OCI-LY1 (cell line): ENCODE measurements around the gene ANKRD55.

Source experiments
- H2AFZ ChIP-seq: fragments of 200-600 bp; sonication (generic), shearing (Covaris generic); 2 replicates; pipeline ENCODE4 v1.6.0; 2014; ENCODE audit warnings: antibody characterized with exemption, mild to moderate bottlenecking, low read length
- H3F3A ChIP-seq: fragments of 200-600 bp; sonication (generic), shearing (Covaris generic); 2 replicates; pipeline ENCODE4 v1.6.0; 2014; ENCODE audit warnings: mild to moderate bottlenecking, antibody characterized with exemption, low read length, moderate library complexity; ENCODE audit not compliant: insufficient read depth
- H3K27ac ChIP-seq: fragments of 200-600 bp; sonication (generic); 2 replicates; pipeline ENCODE4 v1.5.1; 2014; ENCODE audit warnings: low read length, mixed run types, mild to moderate bottlenecking, low read depth; ENCODE audit not compliant: poor library complexity, severe bottlenecking
- H3K27me3 ChIP-seq: fragments of 200-600 bp; sonication (generic); 2 replicates; pipeline ENCODE4 v1.6.0; 2014; ENCODE audit warnings: antibody characterized with exemption, mild to moderate bottlenecking, low read length, moderate library complexity; ENCODE audit not compliant: insufficient read depth
- H3K36me3 ChIP-seq: fragments of 200-600 bp; sonication (generic); 2 replicates; pipeline ENCODE4 v1.6.1; 2014; ENCODE audit warnings: mild to moderate bottlenecking, antibody characterized with exemption, low read length, moderate library complexity, mixed read lengths; ENCODE audit not compliant: insufficient read depth
- H3K4me1 ChIP-seq: fragments of 200-600 bp; sonication (generic); 2 replicates; pipeline ENCODE4 v1.5.1; 2014; ENCODE audit warnings: mild to moderate bottlenecking, low read length, moderate library complexity; ENCODE audit not compliant: insufficient read depth, severe bottlenecking
- H3K4me2 ChIP-seq: fragments of 200-600 bp; sonication (generic), shearing (Covaris generic); 2 replicates; pipeline ENCODE4 v1.6.1; 2014; ENCODE audit warnings: low read length
- H3K4me3 ChIP-seq: fragments of 200-600 bp; sonication (generic); 2 replicates; pipeline ENCODE4 v1.5.1; 2014; ENCODE audit warnings: low read length, low read depth, mild to moderate bottlenecking, mixed read lengths; ENCODE audit not compliant: poor library complexity, severe bottlenecking
- H3K79me2 ChIP-seq: fragments of 200-600 bp; shearing (Covaris generic); 2 replicates; pipeline ENCODE4 v1.6.1; 2016; ENCODE audit warnings: mixed run types, low read length, mixed read lengths; ENCODE audit not compliant: insufficient read depth
- H3K9ac ChIP-seq: fragments of 200-600 bp; sonication (generic), shearing (Covaris generic); 2 replicates; pipeline ENCODE4 v1.6.1; 2014; ENCODE audit warnings: mild to moderate bottlenecking, low read length, mixed read lengths
- H3K9me2 ChIP-seq: fragments of 200-600 bp; sonication (generic), shearing (Covaris generic); 2 replicates; pipeline ENCODE4 v1.6.1; 2014; ENCODE audit warnings: low read depth, mild to moderate bottlenecking, low read length, mixed read lengths
- H3K9me3 ChIP-seq: fragments of 200-600 bp; shearing (Covaris generic); 2 replicates; pipeline ENCODE4 v1.6.1; 2014; ENCODE audit warnings: low read length, mixed read lengths
- H4K20me1 ChIP-seq: fragments of 200-600 bp; sonication (generic), shearing (Covaris generic); 2 replicates; pipeline ENCODE4 v1.6.0; 2016; ENCODE audit warnings: mild to moderate bottlenecking, low read length; ENCODE audit not compliant: insufficient read depth
- CTCF ChIP-seq: fragments of 200-600 bp; sonication (generic), shearing (Covaris generic); IDR thresholded peaks from 2 replicates; pipeline ENCODE4 v1.5.1; 2017; ENCODE audit warnings: mild to moderate bottlenecking, antibody characterized with exemption, low read length, moderate library complexity, mixed read lengths
- EZH2 ChIP-seq: fragments of 200-600 bp; sonication (generic), shearing (Covaris generic); IDR thresholded peaks from 2 replicates; pipeline ENCODE4 v1.8.0; 2017; ENCODE audit warnings: borderline replicate concordance, mixed run types, mild to moderate bottlenecking, antibody characterized with exemption, low read length, moderate library complexity, mixed read lengths

Gene ANKRD55

DNA sequence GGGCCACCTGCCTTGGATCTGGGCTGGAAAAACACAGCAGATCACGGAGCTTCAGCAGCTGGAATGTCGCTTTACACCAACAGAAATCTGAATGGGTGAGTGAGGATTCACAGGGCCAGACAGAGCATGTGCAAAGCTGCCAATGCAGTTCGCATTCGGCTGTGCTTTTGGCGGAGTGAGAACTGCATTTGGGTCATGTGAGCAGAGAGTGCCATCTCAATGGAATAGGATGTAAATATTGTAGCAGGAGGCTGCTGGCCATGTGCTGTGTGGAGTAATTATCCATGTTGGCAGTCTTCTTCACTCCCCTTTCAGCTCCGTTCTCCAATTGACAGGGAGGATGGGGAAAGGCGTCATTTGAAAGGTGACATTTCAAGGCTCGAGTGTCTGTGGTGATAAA, at the start of gene ANKRD55:
TSS of gene ANKRD55 (minus strand) at position 101 of the 400 bp plus-strand sequence. CDS start 417 bp downstream, outside the sequence.
- H2AFZ ChIP-seq: no peak within 1 kb of the TSS
- H3K27ac ChIP-seq: no peak within 1 kb of the TSS
- H3K79me2 ChIP-seq: no peaks in the 10 kb centered on the region
- H3F3A ChIP-seq: no peaks in the 10 kb centered on the region
- no peaks in the 10 kb centered on the region for H3K9me2 ChIP-seq
- no peaks in the 10 kb centered on the region for H3K36me3 ChIP-seq
- H4K20me1 ChIP-seq: no peaks in the 10 kb centered on the region
- H3K9ac ChIP-seq: no peak within 1 kb of the TSS
- no peak within 1 kb of the TSS for H3K4me3 ChIP-seq
- no peaks in the 10 kb centered on the region for H3K9me3 ChIP-seq
- no peak within 1 kb of the TSS for H3K4me2 ChIP-seq
- no peak for TF ChIP-seq CTCF
- no peak for TF ChIP-seq EZH2
- peaks cover 4% of the 10 kb centered on the region; the same call in 1 of the 2 replicates for H3K27me3 ChIP-seq
- no peaks in the 10 kb centered on the region for H3K4me1 ChIP-seq

DNA sequence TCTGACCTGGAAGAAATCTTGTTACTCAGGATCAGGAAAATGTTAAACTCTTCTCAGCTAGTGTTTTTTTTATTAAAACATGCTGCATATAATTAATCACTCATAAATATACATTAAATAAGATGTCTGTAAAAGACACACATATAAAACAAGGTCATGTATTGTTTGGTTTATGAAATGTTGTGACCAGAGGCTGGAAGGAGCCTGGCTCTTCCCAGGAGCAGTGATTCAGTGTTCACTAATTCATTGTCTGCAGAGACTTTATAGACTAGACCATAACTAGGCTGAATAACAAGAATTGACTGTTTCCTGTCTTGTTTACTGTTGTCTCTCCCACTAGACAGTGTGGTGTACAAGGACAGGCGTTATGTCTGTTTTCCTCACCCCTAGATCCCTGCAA, 49.1 kb upstream of the ANKRD55 start:
- H3K4me1 ChIP-seq: no peaks in the 10 kb centered on the region
- no peak overlapping the region for H3K27ac ChIP-seq
- TF ChIP-seq CTCF (no peak), EZH2 (no peak)
- H3K27me3 ChIP-seq: no peaks in the 10 kb centered on the region
- no peaks in the 10 kb centered on the region for H3K79me2 ChIP-seq
- H3F3A ChIP-seq: no peaks in the 10 kb centered on the region
- H3K9ac ChIP-seq: no peak overlapping the region
- H3K9me3 ChIP-seq: no peaks in the 10 kb centered on the region
- H2AFZ ChIP-seq: no peak overlapping the region
- no peaks in the 10 kb centered on the region for H3K9me2 ChIP-seq
- H3K4me2 ChIP-seq: no peak overlapping the region
- H3K36me3 ChIP-seq: no peaks in the 10 kb centered on the region
- H3K4me3 ChIP-seq: no peak overlapping the region
- H4K20me1 ChIP-seq: no peaks in the 10 kb centered on the region

GRCh38 chr5:56281489-56282165, 48.5 kb upstream of the ANKRD55 start:
- no peak overlapping the region for H3K4me2 ChIP-seq
- no peak for TF ChIP-seq EZH2
- no peak for TF ChIP-seq CTCF
- H3K27ac ChIP-seq: no peak overlapping the region

More at GRCh38 chr5:56281489-56282165, 48.5 kb upstream of the ANKRD55 start:
- Histone ChIP-seq H3K27me3 (no peaks in the 10 kb centered on the region), H3K9ac (no peak overlapping the region), H2AFZ (no peak overlapping the region), H3K4me3 (no peak overlapping the region), H3K9me2 (no peaks in the 10 kb centered on the region), H3K79me2 (no peaks in the 10 kb centered on the region), H3K9me3 (no peaks in the 10 kb centered on the region), H3F3A (no peaks in the 10 kb centered on the region), H3K4me1 (no peaks in the 10 kb centered on the region), H4K20me1 (no peaks in the 10 kb centered on the region), H3K36me3 (no peaks in the 10 kb centered on the region)
